ENCODE data around the gene TUBA3E.
"Not testable (repeated sequence)": the region's sequence is repeated elsewhere in the genome, so short reads cannot be mapped to it uniquely, and the experiment has no call there.

The TUBA3E gene

GRCh38 chr2:130198343-130198742 is at the start of gene TUBA3E:
Gene TUBA3E (minus strand): TSS chr2:130198439. CDS start chr2:130198360, 79 bp downstream.
- no peak for DNase-seq

- no peak for DNase-seq
Observed at GRCh38 chr2:130246430-130246829, 48.2 kb upstream of the TUBA3E start.

GRCh38 chr2:130245976-130246375 is 47.7 kb upstream of the TUBA3E start:
- DNase-seq, result no peak

GRCh38 chr2:130243359-130243758 is 45.1 kb upstream of the TUBA3E start:
- DNase-seq, result no peak

GRCh38 chr2:130241041-130241707 is 42.9 kb upstream of the TUBA3E start:
- DNase-seq, result no peak

- DNase-seq, result not testable (repeated sequence)
Observed at GRCh38 chr2:130239581-130239980, 41.3 kb upstream of the TUBA3E start.

GRCh38 chr2:130233066-130233465 is 34.8 kb upstream of the TUBA3E start:
- DNase-seq, result not testable (repeated sequence)

GRCh38 chr2:130231656-130232055 is 33.4 kb upstream of the TUBA3E start:
- no peak for DNase-seq

GRCh38 chr2:130230907-130231306 is 32.7 kb upstream of the TUBA3E start:
- not testable (repeated sequence) for DNase-seq

GRCh38 chr2:130230376-130230775 is 32.1 kb upstream of the TUBA3E start:
- DNase-seq, result not testable (repeated sequence)

- DNase-seq, result peak; percentile 41
Observed at GRCh38 chr2:130229161-130229510, 30.9 kb upstream of the TUBA3E start.

- DNase-seq, result not testable (repeated sequence)
Observed at GRCh38 chr2:130228467-130229160, 30.4 kb upstream of the TUBA3E start.

GRCh38 chr2:130228005-130228404 is 29.8 kb upstream of the TUBA3E start:
- DNase-seq, result not testable (repeated sequence)

GRCh38 chr2:130222523-130222922 is 24.3 kb upstream of the TUBA3E start:
- DNase-seq, result peak; percentile 37

GRCh38 chr2:130220505-130220904 is 22.3 kb upstream of the TUBA3E start:
- not testable (repeated sequence) for DNase-seq

GRCh38 chr2:130219147-130219546 is 20.9 kb upstream of the TUBA3E start:
- DNase-seq, result not testable (repeated sequence)

GRCh38 chr2:130207051-130207450 is 8.8 kb upstream of the TUBA3E start:
- DNase-seq, result not testable (repeated sequence)

- not testable (repeated sequence) for DNase-seq
Observed at GRCh38 chr2:130203150-130203549, 4.9 kb upstream of the TUBA3E start.

GRCh38 chr2:130202518-130202917 is 4.3 kb upstream of the TUBA3E start:
- DNase-seq, result not testable (repeated sequence)

GRCh38 chr2:130196052-130196451 is 2.2 kb downstream of the TUBA3E start:
- not testable (repeated sequence) for DNase-seq

- not testable (repeated sequence) for DNase-seq
Observed at GRCh38 chr2:130195089-130195635, 3.1 kb downstream of the TUBA3E start.

GRCh38 chr2:130193824-130194223 is 4.4 kb downstream of the TUBA3E start:
- DNase-seq, result not testable (repeated sequence)

GRCh38 chr2:130192451-130192850 is 5.8 kb downstream of the TUBA3E start:
- not testable (repeated sequence) for DNase-seq

GRCh38 chr2:130191319-130191718 is 6.9 kb downstream of the TUBA3E start:
- DNase-seq, result not testable (repeated sequence)
